CD4-positive, alpha-beta T cell (primary cell): Measurements from ENCODE around the gene HS3ST4. TPM values are rescaled to one million over a fixed set of nuclear protein-coding genes. Genes with fewer than 3 reads are reported as not detected.

Experiments used
- ATAC-seq: fragments of 200-7000 bp; cut with Tn5 transposase; one replicate; pipeline ENCODE4 v1.10.0; 2022; ENCODE audit warnings: mild to moderate bottlenecking; ENCODE audit not compliant: poor library complexity
- CTCF ChIA-PET: fragments of 350-600 bp; sonication (Branson Sonifier 250); formaldehyde crosslinking; loops from one replicate; lab custom pipeline; 2021; ENCODE audit warnings: antibody characterized with exemption, inconsistent platforms; lab: Charles Lee
- POLR2A ChIA-PET: fragments of 350-600 bp; sonication (Branson Sonifier 250); formaldehyde crosslinking; loops from one replicate; lab custom pipeline; 2021; ENCODE audit warnings: antibody characterized with exemption, inconsistent platforms; lab: Charles Lee
- DNase-seq, 14 experiments: peaks; one replicate each; pipeline ENCODE4 v3.0.0-alpha.2; 2013 to 2020; ENCODE audit warnings: mixed read lengths in 2 of 14
- H3K27ac ChIP-seq, 2 donors: one replicate each; pipeline versions ENCODE4 v1.5.1 to v1.7.0; 2013; ENCODE audit warnings: low read length in 2 of 2, low read depth in 1 of 2, mild to moderate bottlenecking in 1 of 2
- H3K27me3 ChIP-seq, 2 experiments: 1 replicate in 1 of 2; 2 replicates in 1 of 2; pipeline versions ENCODE4 v1.6.1 to v1.7.0; 2013; ENCODE audit warnings: low read length in 2 of 2, control low read depth in 1 of 2, mild to moderate bottlenecking in 1 of 2, moderate library complexity in 1 of 2; ENCODE audit not compliant: insufficient read depth in 2 of 2, control insufficient read depth in 1 of 2
- H3K36me3 ChIP-seq: one replicate; pipeline ENCODE4 v1.6.1; 2013; ENCODE audit warnings: low read length, control low read depth; ENCODE audit not compliant: insufficient read depth
- H3K4me1 ChIP-seq: one replicate; pipeline ENCODE4 v1.6.1; 2013; ENCODE audit warnings: low read length, control low read depth; ENCODE audit not compliant: insufficient read depth
- H3K4me3 ChIP-seq: one replicate; pipeline ENCODE4 v1.5.1; 2013; ENCODE audit warnings: mild to moderate bottlenecking, low read length, moderate library complexity
- H3K9me3 ChIP-seq, 2 experiments: 1 replicate in 1 of 2; 2 replicates in 1 of 2; pipeline versions ENCODE4 v1.6.1 to v1.7.0; 2013; ENCODE audit warnings: low read length in 2 of 2, mild to moderate bottlenecking in 2 of 2, control low read depth in 1 of 2, moderate library complexity in 1 of 2; ENCODE audit not compliant: control insufficient read depth in 1 of 2, insufficient read depth in 1 of 2
- H3K27ac Mint-ChIP-seq: one replicate; pipeline ENCODE4 v1.8.0; 2020; ENCODE audit warnings: mixed read lengths
- H3K27me3 Mint-ChIP-seq: one replicate; pipeline ENCODE4 v1.8.0; 2021; ENCODE audit warnings: mixed read lengths
- H3K36me3 Mint-ChIP-seq: one replicate; pipeline ENCODE4 v1.8.0; 2021; ENCODE audit warnings: low read depth, mixed read lengths
- H3K4me1 Mint-ChIP-seq: one replicate; pipeline ENCODE4 v1.8.0; 2021; ENCODE audit warnings: low read depth, mixed read lengths
- H3K4me3 Mint-ChIP-seq: one replicate; pipeline ENCODE4 v1.8.0; 2020; ENCODE audit warnings: mild to moderate bottlenecking, mixed read lengths
- H3K9me3 Mint-ChIP-seq: one replicate; pipeline ENCODE4 v1.8.0; 2020; ENCODE audit warnings: mixed read lengths
- intact Hi-C, 2 experiments: fragments of 100-400 bp; cut with DNase I in 1 of 2; cut with micrococcal nuclease in 1 of 2; formaldehyde crosslinking; loops; one replicate each; pipeline versions ENCODE4 v1.15.1 to v1.9.0; 2023 to 2025; cut with DNase I, micrococcal nuclease
- total RNA-seq, 174 experiments: library from RNA in 2 of 174; stranded (reverse) in 2 of 174; gene quantifications; one replicate each; pipeline ENCODE4 v1.2.3 and lab custom pipeline; 2021 to 2026
- TF ChIP-seq, protein P1 (sequence below): fragments of 200-600 bp; IDR thresholded peaks from one replicate; pipeline ENCODE4 v1.8.0; 2022; ENCODE audit warnings: antibody characterized with exemption, mild to moderate bottlenecking

Gene HS3ST4
- total RNA-seq, 2 experiments from 2014 or later: not detected

DNA sequence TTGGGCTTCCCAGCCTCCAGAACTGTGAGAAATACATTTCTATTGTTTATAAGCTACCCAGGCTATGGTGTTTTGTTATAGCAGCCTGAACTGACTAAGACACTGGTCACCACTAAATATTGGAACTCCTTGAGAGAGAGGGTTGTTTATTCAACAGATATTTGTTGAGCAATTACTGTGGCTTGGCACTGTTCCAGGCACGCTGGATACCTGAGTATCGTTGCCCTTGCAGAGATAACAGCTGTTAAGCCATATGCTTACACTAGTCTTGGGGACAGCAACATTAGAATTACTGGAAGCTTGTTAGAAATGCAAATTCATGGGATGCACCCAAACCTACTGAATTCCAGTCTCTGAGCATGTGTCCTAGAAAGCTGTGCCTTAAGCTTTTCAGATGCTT lies 230.7 kb downstream of the HS3ST4 start:
- Histone ChIP-seq H3K4me1 (no peaks in the 10 kb centered on the region), H3K27ac (no peak overlapping the region), H3K36me3 (no peaks in the 10 kb centered on the region), H3K9me3 (no peaks in the 10 kb centered on the region), H3K27me3 (no peaks in the 10 kb centered on the region), H3K4me3 (no peak overlapping the region)
- TF ChIP-seq, protein P1, sequence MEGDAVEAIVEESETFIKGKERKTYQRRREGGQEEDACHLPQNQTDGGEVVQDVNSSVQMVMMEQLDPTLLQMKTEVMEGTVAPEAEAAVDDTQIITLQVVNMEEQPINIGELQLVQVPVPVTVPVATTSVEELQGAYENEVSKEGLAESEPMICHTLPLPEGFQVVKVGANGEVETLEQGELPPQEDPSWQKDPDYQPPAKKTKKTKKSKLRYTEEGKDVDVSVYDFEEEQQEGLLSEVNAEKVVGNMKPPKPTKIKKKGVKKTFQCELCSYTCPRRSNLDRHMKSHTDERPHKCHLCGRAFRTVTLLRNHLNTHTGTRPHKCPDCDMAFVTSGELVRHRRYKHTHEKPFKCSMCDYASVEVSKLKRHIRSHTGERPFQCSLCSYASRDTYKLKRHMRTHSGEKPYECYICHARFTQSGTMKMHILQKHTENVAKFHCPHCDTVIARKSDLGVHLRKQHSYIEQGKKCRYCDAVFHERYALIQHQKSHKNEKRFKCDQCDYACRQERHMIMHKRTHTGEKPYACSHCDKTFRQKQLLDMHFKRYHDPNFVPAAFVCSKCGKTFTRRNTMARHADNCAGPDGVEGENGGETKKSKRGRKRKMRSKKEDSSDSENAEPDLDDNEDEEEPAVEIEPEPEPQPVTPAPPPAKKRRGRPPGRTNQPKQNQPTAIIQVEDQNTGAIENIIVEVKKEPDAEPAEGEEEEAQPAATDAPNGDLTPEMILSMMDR: no peak
- DNase-seq: no peak
- Mint-ChIP-seq H3K27me3 (peaks cover 4% of the 10 kb centered on the region), H3K4me1 (no peaks in the 10 kb centered on the region), H3K9me3 (no peaks in the 10 kb centered on the region), H3K36me3 (no peaks in the 10 kb centered on the region), H3K27ac (no peak overlapping the region), H3K4me3 (no peak overlapping the region)
- ChIA-PET CTCF (no interaction called here), POLR2A (no interaction called here)
- ATAC-seq: no peak
- intact Hi-C loops: no loop called here

DNA sequence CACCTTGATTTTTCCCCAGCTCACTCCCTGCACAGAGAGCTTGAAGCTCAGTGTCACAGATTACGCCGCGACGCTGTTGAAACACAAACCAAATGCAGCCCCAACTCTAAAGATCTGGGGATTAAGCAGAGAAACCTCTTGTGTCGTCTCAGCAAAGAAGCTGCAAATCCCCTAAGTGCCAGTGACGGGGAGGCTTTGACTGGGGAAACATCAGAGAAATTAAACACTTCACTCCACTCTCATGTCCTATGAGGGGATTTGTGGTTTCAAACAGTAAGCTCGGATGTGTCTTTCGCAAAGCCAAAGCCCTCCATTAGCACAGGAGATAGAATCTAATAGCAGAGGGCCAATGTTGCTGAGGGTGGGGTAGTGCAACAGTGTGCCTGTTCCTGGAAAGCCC lies 233.7 kb downstream of the HS3ST4 start:
- intact Hi-C loops: no loop called here
- H3K36me3 ChIP-seq: no peaks in the 10 kb centered on the region
- TF ChIP-seq, protein P1: no peak
- Mint-ChIP-seq H3K36me3 (no peaks in the 10 kb centered on the region), H3K4me3 (no peak overlapping the region), H3K27ac (no peak overlapping the region), H3K4me1 (no peaks in the 10 kb centered on the region), H3K9me3 (no peaks in the 10 kb centered on the region), H3K27me3 (peaks cover 4% of the 10 kb centered on the region)
- DNase-seq: no peak
- ATAC-seq: no peak
- no peak overlapping the region for H3K27ac ChIP-seq
- no peak overlapping the region for H3K4me3 ChIP-seq
- ChIA-PET CTCF (no interaction called here), POLR2A (no interaction called here)
- no peaks in the 10 kb centered on the region for H3K9me3 ChIP-seq
- H3K4me1 ChIP-seq: no peaks in the 10 kb centered on the region
- no peaks in the 10 kb centered on the region for H3K27me3 ChIP-seq

DNA sequence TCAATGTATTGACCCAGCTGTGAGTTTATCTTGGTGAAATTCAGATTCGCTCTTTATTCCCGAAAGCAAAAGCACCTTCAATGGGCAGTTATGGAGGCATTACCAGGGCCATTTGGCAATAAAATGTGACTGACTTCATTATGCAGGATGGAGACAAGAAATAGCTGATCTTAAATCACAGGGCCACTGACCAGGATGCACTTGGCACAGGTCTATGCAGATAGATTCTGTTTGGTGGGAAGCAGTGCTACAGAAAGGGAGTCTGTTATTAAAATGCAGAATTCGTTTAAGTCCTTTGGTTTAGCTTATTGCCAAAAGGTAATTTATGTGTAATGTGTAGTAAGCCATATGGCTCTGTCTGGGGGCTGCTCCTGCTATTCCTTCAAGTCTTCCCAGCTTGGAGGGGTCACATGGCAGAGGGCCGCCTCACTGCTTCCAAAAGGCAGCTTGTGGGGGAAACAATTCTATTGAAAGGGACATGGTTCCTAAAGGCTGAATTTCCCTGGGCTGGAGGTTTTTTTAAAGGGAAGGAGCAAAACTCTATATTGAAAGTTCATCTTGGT lies 239.8 kb downstream of the HS3ST4 start:
- no peak for DNase-seq
- H3K27me3 Mint-ChIP-seq: no peaks in the 10 kb centered on the region
- H3K27me3 ChIP-seq: no peaks in the 10 kb centered on the region
- no peak overlapping the region for H3K27ac ChIP-seq
- peaks cover 2% of the 10 kb centered on the region for H3K9me3 Mint-ChIP-seq
- no peaks in the 10 kb centered on the region for H3K9me3 ChIP-seq
- POLR2A ChIA-PET: no interaction called here
- H3K4me3 ChIP-seq: no peak overlapping the region
- CTCF ChIA-PET: no interaction called here
- H3K4me1 ChIP-seq: no peaks in the 10 kb centered on the region
- intact Hi-C loops: no loop called here
- H3K4me1 Mint-ChIP-seq: no peaks in the 10 kb centered on the region
- no peak overlapping the region for H3K27ac Mint-ChIP-seq
- ATAC-seq: no peak
- H3K4me3 Mint-ChIP-seq: no peak overlapping the region
- H3K36me3 ChIP-seq: no peaks in the 10 kb centered on the region
- TF ChIP-seq, protein P1: no peak
- H3K36me3 Mint-ChIP-seq: no peaks in the 10 kb centered on the region
